HepG2 (cell line): Measurements from ENCODE around the gene PALM3. TPM values are rescaled to one million over a fixed set of nuclear protein-coding genes. Genes with fewer than 3 reads are reported as not detected.
A peak's percentile ranks its signal among the peaks of the same experiment; 100 is the strongest.

ENCODE experiments used
- CBFB ChIP-seq: sonication (generic); formaldehyde crosslinking; IDR thresholded peaks from 2 replicates; pipeline ENCODE4 v1.4.0; 2020; ENCODE audit warnings: missing genetic modification reagents
- HNRNPLL ChIP-seq: fragments of 200-400 bp; formaldehyde crosslinking; IDR thresholded peaks from 2 replicates; pipeline ENCODE4 v1.6.1; 2017; ENCODE audit warnings: mild to moderate bottlenecking, low read depth, low read length; ENCODE audit not compliant: poor library complexity, severe bottlenecking
- KMT2A ChIP-seq: sonication (generic); formaldehyde crosslinking; IDR thresholded peaks from 2 replicates; pipeline ENCODE4 v1.4.0; 2020; ENCODE audit warnings: missing genetic modification reagents
- MEIS1 ChIP-seq: sonication (generic); formaldehyde crosslinking; IDR thresholded peaks from 2 replicates; pipeline ENCODE4 v1.9.0; 2021; ENCODE audit warnings: mild to moderate bottlenecking, missing genetic modification reagents, moderate library complexity, borderline replicate concordance
- MXD3 ChIP-seq: IDR thresholded peaks from 2 replicates; pipeline ENCODE4 v1.6.1; 2016; ENCODE audit warnings: mild to moderate bottlenecking, missing biosample characterization, missing genetic modification reagents
- NFIC ChIP-seq: IDR thresholded peaks from 2 replicates; pipeline ENCODE4 v1.6.1; 2012; ENCODE audit warnings: mild to moderate bottlenecking, low read length, inconsistent platforms
- NR1H2 ChIP-seq: sonication (generic); formaldehyde crosslinking; IDR thresholded peaks from 2 replicates; pipeline ENCODE4 v1.8.1; 2022; ENCODE audit warnings: low read depth, missing genetic modification reagents, borderline replicate concordance
- PATZ1 ChIP-seq: sonication (generic); formaldehyde crosslinking; IDR thresholded peaks from 2 replicates; pipeline ENCODE4 v1.4.0; 2020; ENCODE audit warnings: missing genetic modification reagents
- RARA ChIP-seq: IDR thresholded peaks from 2 replicates; pipeline ENCODE4 v1.6.1; 2016; ENCODE audit warnings: missing genetic modification reagents, missing compliant biosample characterization
- RARG ChIP-seq: sonication (generic); formaldehyde crosslinking; IDR thresholded peaks from 2 replicates; pipeline ENCODE4 v1.4.0; 2020; ENCODE audit warnings: low read depth, mild to moderate bottlenecking, missing genetic modification reagents
- RORA ChIP-seq: sonication (generic); formaldehyde crosslinking; IDR thresholded peaks from 2 replicates; pipeline ENCODE4 v1.5.0; 2020; ENCODE audit warnings: mild to moderate bottlenecking, missing genetic modification reagents, moderate library complexity
- SIX1 ChIP-seq: sonication (generic); formaldehyde crosslinking; IDR thresholded peaks from 2 replicates; pipeline ENCODE4 v1.4.0; 2020; ENCODE audit warnings: missing genetic modification reagents, borderline replicate concordance
- U2AF1 ChIP-seq: fragments of 200-400 bp; formaldehyde crosslinking; optimal IDR thresholded peaks from 2 replicates; pipeline ENCODE3; 2017; ENCODE audit warnings: mild to moderate bottlenecking, low read depth, low read length
- ZBTB25 ChIP-seq: IDR thresholded peaks from 2 replicates; pipeline ENCODE4 v1.6.1; 2018; ENCODE audit warnings: missing genetic modification reagents
- ZGPAT ChIP-seq: IDR thresholded peaks from 2 replicates; pipeline ENCODE4 v1.6.1; 2016; ENCODE audit warnings: mild to moderate bottlenecking
- ZNF101 ChIP-seq: sonication (generic); formaldehyde crosslinking; IDR thresholded peaks from 2 replicates; pipeline ENCODE4 v1.4.0; 2020; ENCODE audit warnings: mild to moderate bottlenecking, low read depth, missing genetic modification reagents, borderline replicate concordance
- ZNF280D ChIP-seq: sonication (generic); formaldehyde crosslinking; IDR thresholded peaks from 2 replicates; pipeline ENCODE4 v1.5.1; 2020; ENCODE audit warnings: mild to moderate bottlenecking, missing genetic modification reagents
- ZNF616 ChIP-seq: sonication (generic); formaldehyde crosslinking; IDR thresholded peaks from 2 replicates; pipeline ENCODE4 v1.5.0; 2020; ENCODE audit warnings: low read depth, mild to moderate bottlenecking, missing genetic modification reagents
- polyA plus RNA-seq, 8 experiments: library from polyadenylated mRNA; depleted of rRNA in 3 of 8; stranded (reverse) in 7 of 8; unstranded in 1 of 8; fragments of >200 nt; fragmentation: Illumina TruSeq in 4 of 8; extraction: Trizol in 4 of 8; gene quantifications; 2 replicates each; pipeline versions ENCODE4 v1.2.1 to v1.2.3, GENCODE V29; 2011 to 2016; ENCODE audit warnings: low read depth in 4 of 8, missing spikeins in 1 of 8, mixed read lengths in 1 of 8; ENCODE audit not compliant: insufficient read depth in 1 of 8
- total RNA-seq, 5 experiments: library from RNA; depleted of rRNA; stranded (reverse); fragments of >200 nt; fragmentation: Illumina TruSeq; extraction: Trizol; gene quantifications; 2 replicates each; pipeline ENCODE4 v1.2.3, GENCODE V29; 2016; ENCODE audit warnings: low read depth in 1 of 5
- TF ChIP-seq, protein P1 (sequence below): sonication (generic); formaldehyde crosslinking; IDR thresholded peaks from 2 replicates; pipeline ENCODE4 v1.9.0; 2021; ENCODE audit warnings: missing genetic modification reagents, mild to moderate bottlenecking, borderline replicate concordance

Gene PALM3
- total and polyA plus RNA-seq, 2 of the 13 experiments (the other 11 are each of a cell fraction or from before 2014, with no cell fraction given), result 0.79 to 2.4 TPM

GRCh38 chr19:14091813-14092462 lies 30.1 kb upstream of the PALM3 start (continued):
- peak; percentile 58 for TF ChIP-seq PATZ1
- TF ChIP-seq ZNF101 (CRISPR knock-in tag), result no peak
- TF ChIP-seq U2AF1, result no peak
- TF ChIP-seq MXD3 (CRISPR knock-in tag), result peak; percentile 4; the same call in 1 of the 2 replicates
- TF ChIP-seq KMT2A, result no peak
- no peak for TF ChIP-seq CBFB (CRISPR knock-in tag)
- no peak for TF ChIP-seq ZNF280D (CRISPR knock-in tag)
- no peak for TF ChIP-seq RORA (CRISPR knock-in tag)
- TF ChIP-seq SIX1 (CRISPR knock-in tag), result no peak
- no peak for TF ChIP-seq ZNF616
- no peak for TF ChIP-seq ZBTB25 (CRISPR knock-in tag)
- TF ChIP-seq, protein P1, sequence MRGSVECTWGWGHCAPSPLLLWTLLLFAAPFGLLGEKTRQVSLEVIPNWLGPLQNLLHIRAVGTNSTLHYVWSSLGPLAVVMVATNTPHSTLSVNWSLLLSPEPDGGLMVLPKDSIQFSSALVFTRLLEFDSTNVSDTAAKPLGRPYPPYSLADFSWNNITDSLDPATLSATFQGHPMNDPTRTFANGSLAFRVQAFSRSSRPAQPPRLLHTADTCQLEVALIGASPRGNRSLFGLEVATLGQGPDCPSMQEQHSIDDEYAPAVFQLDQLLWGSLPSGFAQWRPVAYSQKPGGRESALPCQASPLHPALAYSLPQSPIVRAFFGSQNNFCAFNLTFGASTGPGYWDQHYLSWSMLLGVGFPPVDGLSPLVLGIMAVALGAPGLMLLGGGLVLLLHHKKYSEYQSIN, result no peak
- TF ChIP-seq HNRNPLL, result no peak
- peak; percentile 20; the same call in 1 of the 2 replicates for TF ChIP-seq ZGPAT (CRISPR knock-in tag)
- peak; percentile 42; the same call in 1 of the 2 replicates for TF ChIP-seq RARA (CRISPR knock-in tag)
- 0 out of 2 replicates have a peak, but pooled peaks have one; percentile 11 for TF ChIP-seq MEIS1
- no peak for TF ChIP-seq NR1H2 (CRISPR knock-in tag)
- no peak for TF ChIP-seq NFIC
- no peak for TF ChIP-seq RARG
